ENCODE data around the gene SLC2A8.

Gene SLC2A8

GRCh38 chr9:127418037-127418471 lies 21.1 kb downstream of the SLC2A8 start:
- DNase-seq (ENCODE audit: low spot score), result peak; percentile 65
- in situ Hi-C loops (cut with MboI; ENCODE audit: low pct_unique_long_range_greater_than_20kb, low sequenced_read_pairs, unreplicated experiment), result no loop called here
- TF ChIP-seq CTCF (IDR thresholded peaks at IDR 0.05; ENCODE audit: extremely low read depth, insufficient read depth, missing control alignments), result peak; percentile 66

DNA sequence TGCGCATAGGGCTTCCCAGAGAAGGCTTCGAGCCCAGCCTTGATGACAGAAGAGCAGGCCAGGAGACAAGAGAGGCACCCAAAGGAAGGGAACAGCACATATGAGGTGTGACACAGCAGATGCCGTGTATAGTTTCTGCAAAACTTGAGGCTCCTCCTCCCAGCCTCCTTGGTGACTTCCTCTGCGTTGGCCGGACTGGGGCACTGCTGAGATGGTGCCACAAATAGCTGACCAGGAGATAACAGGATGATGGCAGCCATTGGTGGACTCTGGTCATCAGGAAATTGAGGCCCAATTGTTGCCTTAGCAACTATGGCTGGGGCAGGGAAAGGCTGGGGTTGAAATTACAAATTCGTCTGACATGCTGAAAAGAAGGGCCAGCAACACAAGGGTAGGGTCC lies 22.4 kb downstream of the SLC2A8 start:
- no peak for DNase-seq (ENCODE audit: low spot score)
- TF ChIP-seq CTCF (IDR thresholded peaks at IDR 0.05; ENCODE audit: extremely low read depth, insufficient read depth, missing control alignments), result no peak
- in situ Hi-C loops (cut with MboI; ENCODE audit: low pct_unique_long_range_greater_than_20kb, low sequenced_read_pairs, unreplicated experiment), result no loop called here

DNA sequence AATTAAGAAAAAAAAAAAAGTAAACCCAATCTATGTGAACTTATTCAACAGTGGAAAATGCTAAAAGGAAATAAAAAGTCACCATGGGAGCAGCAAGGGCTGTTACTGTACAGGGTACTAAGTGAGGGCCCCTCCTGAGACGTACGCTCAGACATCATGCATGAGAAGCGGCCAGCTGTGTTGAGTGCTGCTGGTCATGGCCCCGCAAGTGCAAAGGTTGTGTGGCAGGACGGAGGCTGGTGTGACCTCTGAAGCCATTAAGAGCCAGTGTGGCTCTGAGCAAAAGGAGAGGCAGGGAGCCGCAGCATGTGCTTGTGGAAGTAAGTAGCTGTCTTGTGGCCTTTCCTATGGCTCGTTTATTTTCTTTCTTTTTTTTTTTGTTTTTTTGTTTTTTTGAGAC lies 24.1 kb downstream of the SLC2A8 start:
- DNase-seq (ENCODE audit: low spot score), result no peak
- in situ Hi-C loops (cut with MboI; ENCODE audit: low pct_unique_long_range_greater_than_20kb, low sequenced_read_pairs, unreplicated experiment), result loop anchor here (10.0 kb wide), 1 partner anchor 206 kb away; no protein-coding TSS in a partner anchor
- TF ChIP-seq CTCF (IDR thresholded peaks at IDR 0.05; ENCODE audit: extremely low read depth, insufficient read depth, missing control alignments), result no peak

DNA sequence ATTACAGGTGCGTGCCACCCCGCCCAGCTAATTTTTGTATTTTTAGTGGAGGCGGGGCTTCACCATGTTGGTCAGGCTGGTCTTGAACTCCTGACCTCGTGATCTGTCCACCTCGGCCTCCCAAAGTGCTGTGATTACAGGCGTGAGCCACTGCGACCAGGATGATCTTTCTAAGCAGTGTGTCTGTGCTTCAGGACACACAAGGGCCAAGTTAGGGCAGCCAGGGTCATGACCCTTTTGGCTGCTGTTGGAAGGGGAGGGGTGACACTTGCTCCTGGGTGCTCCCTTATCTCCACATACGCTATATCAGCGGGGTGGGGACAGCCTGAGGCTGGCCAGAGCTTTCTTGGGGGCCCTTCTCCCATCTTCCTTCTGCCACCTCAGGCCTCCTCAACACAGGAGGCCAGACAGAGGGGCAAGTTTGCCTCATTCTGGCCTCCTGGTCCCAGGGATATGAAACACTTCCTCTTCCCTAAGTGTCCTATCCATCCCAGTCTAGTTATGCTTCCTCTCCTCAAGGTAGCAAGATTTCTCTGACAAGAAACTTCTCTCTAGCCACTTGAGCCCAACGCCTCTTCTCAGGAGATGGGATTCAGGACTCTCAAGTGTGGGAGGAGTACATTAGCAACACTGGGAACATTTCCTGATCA lies 25.3 kb downstream of the SLC2A8 start:
- no peak for TF ChIP-seq CTCF (IDR thresholded peaks at IDR 0.05; ENCODE audit: extremely low read depth, insufficient read depth, missing control alignments)
- in situ Hi-C loops (cut with MboI; ENCODE audit: low pct_unique_long_range_greater_than_20kb, low sequenced_read_pairs, unreplicated experiment), result loop anchor here (10.0 kb wide), 1 partner anchor 207 kb away; no protein-coding TSS in a partner anchor
- DNase-seq (ENCODE audit: low spot score), result no peak

DNA sequence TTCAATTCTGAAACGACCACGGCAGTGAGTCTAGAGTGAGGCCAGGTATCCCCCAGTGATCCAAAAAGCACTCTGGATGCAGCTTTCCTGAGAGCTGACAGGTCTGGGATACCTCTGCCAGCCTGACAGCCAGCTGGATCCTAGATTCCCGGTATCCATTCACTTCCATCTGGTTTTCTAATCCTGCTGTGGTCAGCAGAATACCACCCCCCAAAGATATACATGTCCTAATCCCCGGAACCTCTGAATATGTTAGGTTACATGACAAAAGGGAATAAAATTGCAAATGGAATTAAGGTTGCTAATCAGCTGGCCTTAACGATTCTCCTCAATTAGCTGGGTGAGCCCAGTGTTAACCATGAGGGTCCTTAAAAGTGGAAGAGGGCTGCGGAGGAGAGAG lies 25.8 kb downstream of the SLC2A8 start:
- no peak for DNase-seq (ENCODE audit: low spot score)
- TF ChIP-seq CTCF (IDR thresholded peaks at IDR 0.05; ENCODE audit: extremely low read depth, insufficient read depth, missing control alignments), result no peak
- in situ Hi-C loops (cut with MboI; ENCODE audit: low pct_unique_long_range_greater_than_20kb, low sequenced_read_pairs, unreplicated experiment), result loop anchor here (10.0 kb wide), 1 partner anchor 208 kb away; no protein-coding TSS in a partner anchor

DNA sequence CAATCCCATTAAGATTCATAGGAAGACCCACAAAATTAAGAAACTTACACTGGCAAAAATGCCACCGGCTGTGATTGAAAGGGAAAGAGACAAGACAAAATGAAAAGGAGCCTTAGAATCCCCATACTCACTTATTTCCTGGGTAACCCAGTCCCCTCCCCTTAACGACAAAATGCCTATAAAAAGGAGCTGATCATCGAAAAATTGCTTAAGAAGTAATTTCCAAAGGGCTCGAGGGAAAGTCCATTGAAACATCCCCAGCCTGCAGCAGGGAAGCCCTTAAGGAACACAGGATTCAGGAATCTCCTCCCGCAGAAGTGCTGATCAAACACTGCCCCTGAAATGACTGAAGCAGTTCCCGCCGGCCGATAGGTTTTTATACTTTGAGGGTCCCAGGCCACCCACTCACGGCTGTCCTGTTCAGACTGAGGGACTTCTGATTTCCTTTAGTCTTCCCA lies 26.5 kb downstream of the SLC2A8 start:
- in situ Hi-C loops (cut with MboI; ENCODE audit: low pct_unique_long_range_greater_than_20kb, low sequenced_read_pairs, unreplicated experiment), result loop anchor here (10.0 kb wide), 1 partner anchor 209 kb away; no protein-coding TSS in a partner anchor
- no peak for TF ChIP-seq CTCF (IDR thresholded peaks at IDR 0.05; ENCODE audit: extremely low read depth, insufficient read depth, missing control alignments)
- DNase-seq (ENCODE audit: low spot score), result no peak
